ENCODE measurements around the gene OR2F1.

Gene OR2F1

GRCh38 chr7:143954135-143954534 lies 509 bp upstream of the OR2F1 start:
- DNase-seq (ENCODE audit: low read depth), result no peak

GRCh38 chr7:143958781-143959180 lies 4.1 kb downstream of the OR2F1 start:
- no peak for DNase-seq (ENCODE audit: low read depth)

GRCh38 chr7:143960813-143961610 lies 6.4 kb downstream of the OR2F1 start:
- no peak for DNase-seq (ENCODE audit: low read depth)

- no peak for DNase-seq (ENCODE audit: low read depth)
These were observed 10.6 kb downstream of the OR2F1 start for GRCh38 chr7:143965280-143965679.

- DNase-seq (ENCODE audit: low read depth), result no peak
These were observed 12.8 kb downstream of the OR2F1 start for GRCh38 chr7:143967398-143967797.

- no peak for DNase-seq (ENCODE audit: low read depth)
These were observed 19.3 kb downstream of the OR2F1 start for GRCh38 chr7:143973870-143974416.

GRCh38 chr7:143974459-143974858 lies 19.8 kb downstream of the OR2F1 start:
- DNase-seq (ENCODE audit: low read depth), result no peak

GRCh38 chr7:143975617-143976016 lies 21.0 kb downstream of the OR2F1 start:
- DNase-seq (ENCODE audit: low read depth), result no peak

- DNase-seq (ENCODE audit: low read depth), result no peak
These were observed 23.9 kb downstream of the OR2F1 start for GRCh38 chr7:143978585-143978984.

GRCh38 chr7:143979359-143979758 lies 24.7 kb downstream of the OR2F1 start:
- DNase-seq (ENCODE audit: low read depth), result no peak

- DNase-seq (ENCODE audit: low read depth), result no peak
These were observed 25.4 kb downstream of the OR2F1 start for GRCh38 chr7:143979998-143980397.

GRCh38 chr7:143980746-143981510 lies 26.3 kb downstream of the OR2F1 start:
- no peak for DNase-seq (ENCODE audit: low read depth)

- DNase-seq (ENCODE audit: low read depth), result no peak
These were observed 29.3 kb downstream of the OR2F1 start for GRCh38 chr7:143983960-143984359.

- no peak for DNase-seq (ENCODE audit: low read depth)
These were observed 32.9 kb downstream of the OR2F1 start for GRCh38 chr7:143987513-143987912.

- DNase-seq (ENCODE audit: low read depth), result no peak
These were observed 34.5 kb downstream of the OR2F1 start for GRCh38 chr7:143988976-143989745.

- no peak for DNase-seq (ENCODE audit: low read depth)
These were observed 38.0 kb downstream of the OR2F1 start for GRCh38 chr7:143992670-143993069.

- DNase-seq (ENCODE audit: low read depth), result no peak
These were observed 39.3 kb downstream of the OR2F1 start for GRCh38 chr7:143993924-143994323.

- no peak for DNase-seq (ENCODE audit: low read depth)
These were observed 45.4 kb downstream of the OR2F1 start, which contains the start of gene OR6B1 for GRCh38 chr7:144000020-144000419. Gene OR6B1, plus strand, starts transcription at chr7:144000320. Its CDS starts 3,677 bp downstream, at chr7:144003997.

- no peak for DNase-seq (ENCODE audit: low read depth)
These were observed 46.9 kb downstream of the OR2F1 start for GRCh38 chr7:144001543-144001942.

- DNase-seq (ENCODE audit: low read depth), result no peak
These were observed 50.1 kb downstream of the OR2F1 start for GRCh38 chr7:144004703-144005102.

- DNase-seq (ENCODE audit: low read depth), result no peak
These were observed 51.5 kb downstream of the OR2F1 start for GRCh38 chr7:144006029-144006691.

GRCh38 chr7:144006692-144007042 lies 52.0 kb downstream of the OR2F1 start:
- no peak for DNase-seq (ENCODE audit: low read depth)

Data from stimulated activated CD8-positive, alpha-beta memory T cell treated with anti-CD3 and anti-CD28 coated beads, Interleukin-4, amount 100 ng/mL, for 24 hours (primary cell).